WTC11 (cell line): ENCODE measurements around the gene MSI2.

ENCODE experiments used
- E2F1 ChIP-seq: sonication (generic); formaldehyde crosslinking; IDR thresholded peaks from 2 replicates; pipeline ENCODE4 v1.8.0; 2022; ENCODE audit warnings: mild to moderate bottlenecking, missing genetic modification reagents
- OVOL2 ChIP-seq: fragments of 250-450 bp; sonication (Bioruptor Pico); IDR thresholded peaks from 2 replicates; pipeline ENCODE4 v1.9.0; 2021; ENCODE audit warnings: mild to moderate bottlenecking, borderline replicate concordance
- SOX15 ChIP-seq: fragments of 250-450 bp; sonication (Bioruptor Pico); IDR thresholded peaks from 2 replicates; pipeline ENCODE4 v1.9.0; 2021; ENCODE audit warnings: mild to moderate bottlenecking
- SP1 ChIP-seq: sonication (generic); formaldehyde crosslinking; conservative IDR thresholded peaks from 2 replicates; pipeline ENCODE4 v1.8.1; 2022; ENCODE audit warnings: missing genetic modification reagents
- TF ChIP-seq, protein P1 (sequence below): sonication (generic); formaldehyde crosslinking; IDR thresholded peaks from 2 replicates; pipeline ENCODE4 v1.8.0; 2022; ENCODE audit warnings: mild to moderate bottlenecking, missing genetic modification reagents

GRCh38 chr17:57335195-57335792, 79.0 kb downstream of the MSI2 start:
- TF ChIP-seq, protein P1, sequence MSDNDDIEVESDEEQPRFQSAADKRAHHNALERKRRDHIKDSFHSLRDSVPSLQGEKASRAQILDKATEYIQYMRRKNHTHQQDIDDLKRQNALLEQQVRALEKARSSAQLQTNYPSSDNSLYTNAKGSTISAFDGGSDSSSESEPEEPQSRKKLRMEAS (CRISPR knock-in tag): no peak
- TF ChIP-seq SOX15 (no peak), OVOL2 (CRISPR knock-in tag) (no peak), E2F1 (CRISPR knock-in tag) (no peak), SP1 (no peak)
